GM12878 (cell line): ENCODE measurements around the gene TTYH3. TPM values are rescaled to one million over a fixed set of nuclear protein-coding genes. Genes with fewer than 3 reads are reported as not detected.
A peak's percentile ranks its signal among the peaks of the same experiment; 100 is the strongest.

Experiments used
- ATF2 ChIP-seq: IDR thresholded peaks from 2 replicates; pipeline ENCODE4 v1.6.1; 2012; ENCODE audit warnings: low read length, inconsistent platforms
- BCL11A ChIP-seq: IDR thresholded peaks from 2 replicates; pipeline ENCODE4 v1.6.1; 2011; ENCODE audit warnings: low read depth, low read length
- CBFB ChIP-seq: IDR thresholded peaks from 2 replicates; pipeline ENCODE4 v1.6.1; 2016; ENCODE audit warnings: antibody characterized with exemption, low read depth
- CHD2 ChIP-seq: IDR thresholded peaks from 2 replicates; pipeline ENCODE4 v1.6.1; 2011; ENCODE audit warnings: low read depth, low read length, improper control_type of control experiment, borderline replicate concordance
- GABPA ChIP-seq: IDR thresholded peaks from 2 replicates; pipeline ENCODE4 v1.6.1; 2014; ENCODE audit warnings: antibody characterized with exemption, low read depth, mild to moderate bottlenecking, inconsistent platforms
- GATAD2B ChIP-seq: fragments of 450-650 bp; conservative IDR thresholded peaks from 2 replicates; pipeline ENCODE4 v1.6.1; 2017; ENCODE audit warnings: low read depth, mild to moderate bottlenecking, moderate library complexity
- IKZF1 ChIP-seq: fragments of 450-650 bp; conservative IDR thresholded peaks from 2 replicates; pipeline ENCODE4 v1.6.1; 2017; ENCODE audit warnings: antibody characterized with exemption, mild to moderate bottlenecking
- IRF4 ChIP-seq: IDR thresholded peaks from 2 replicates; pipeline ENCODE4 v1.6.1; 2011; ENCODE audit warnings: low read depth, low read length
- MLLT1 ChIP-seq: fragments of 450-650 bp; IDR thresholded peaks from 2 replicates; pipeline ENCODE4 v1.6.1; 2016; ENCODE audit warnings: mild to moderate bottlenecking
- MYC ChIP-seq: IDR thresholded peaks from 2 replicates; pipeline ENCODE4 v1.6.1; 2011; ENCODE audit warnings: mild to moderate bottlenecking, low read length, moderate library complexity, inconsistent platforms; ENCODE audit not compliant: insufficient read depth, insufficient replicate concordance, insufficient read length, severe bottlenecking
- NBN ChIP-seq: fragments of 450-650 bp; IDR thresholded peaks from 2 replicates; pipeline ENCODE4 v1.6.1; 2016
- NR2C1 ChIP-seq: fragments of 450-650 bp; IDR thresholded peaks from 2 replicates; pipeline ENCODE4 v1.6.1; 2017; ENCODE audit warnings: antibody characterized with exemption, mild to moderate bottlenecking, moderate library complexity
- PAX5 ChIP-seq: IDR thresholded peaks from 2 replicates; pipeline ENCODE4 v1.6.1; 2011; ENCODE audit warnings: low read depth, low read length, borderline replicate concordance
- RAD51 ChIP-seq: fragments of 450-650 bp; IDR thresholded peaks from 2 replicates; pipeline ENCODE4 v1.6.1; 2016; ENCODE audit warnings: moderate library complexity, mild to moderate bottlenecking, inconsistent platforms
- RELA ChIP-seq: fragments of 450-650 bp; IDR thresholded peaks from 2 replicates; pipeline ENCODE4 v1.8.0; 2014; ENCODE audit warnings: borderline replicate concordance; ENCODE audit not compliant: partially characterized antibody
- SKIL ChIP-seq: fragments of 450-650 bp; IDR thresholded peaks from 2 replicates; pipeline ENCODE4 v1.6.1; 2017; ENCODE audit warnings: mild to moderate bottlenecking, low read depth, inconsistent platforms; ENCODE audit not compliant: poor library complexity, severe bottlenecking
- STAT1 ChIP-seq: fragments of 450-650 bp; conservative IDR thresholded peaks from 2 replicates; pipeline ENCODE4 v1.6.1; 2014; ENCODE audit warnings: antibody characterized with exemption, mild to moderate bottlenecking
- SUPT20H ChIP-seq: IDR thresholded peaks from 2 replicates; pipeline ENCODE4 v1.6.1; 2011; ENCODE audit warnings: low read depth, mild to moderate bottlenecking, low read length, moderate library complexity, borderline replicate concordance; ENCODE audit not compliant: control insufficient read depth
- TAF1 ChIP-seq: IDR thresholded peaks from 2 replicates; pipeline ENCODE4 v1.6.1; 2011; ENCODE audit warnings: mild to moderate bottlenecking, low read depth, low read length, borderline replicate concordance
- ZBED1 ChIP-seq: IDR thresholded peaks from 2 replicates; pipeline ENCODE4 v1.6.1; 2016; ENCODE audit warnings: borderline replicate concordance
- polyA plus RNA-seq, 11 experiments: library from polyadenylated mRNA; depleted of rRNA in 4 of 11; unstranded in 6 of 11; stranded (reverse) in 5 of 11; fragments of >200 nt; fragmentation: Nextera tagmentation in 4 of 11; fragmentation: Illumina TruSeq in 1 of 11; extraction: Ambion mirVana in 4 of 11; extraction: Trizol in 1 of 11; gene quantifications; 1 replicate in 1 of 11; 2 replicates in 10 of 11; pipeline versions ENCODE4 v1.2.1 to v1.2.3, GENCODE V29; 2011 to 2016; ENCODE audit warnings: inconsistent platforms in 2 of 11, missing spikeins in 2 of 11, low read depth in 1 of 11
- total RNA-seq, 4 experiments: library from RNA; depleted of rRNA in 3 of 4; stranded (reverse); fragments of >200 nt in 3 of 4; fragmentation: Illumina TruSeq in 1 of 4; extraction: Trizol in 1 of 4; gene quantifications; 2 replicates each; pipeline versions ENCODE4 v1.2.1 to v1.2.3, GENCODE V29; 2013 to 2021
- TF ChIP-seq, protein P1 (sequence below): IDR thresholded peaks from 2 replicates; pipeline ENCODE4 v1.6.1; 2012; ENCODE audit warnings: low read depth, low read length, improper control_type of control experiment
- TF ChIP-seq, protein P2 (sequence below): IDR thresholded peaks from 2 replicates; pipeline ENCODE4 v1.6.1; 2011; ENCODE audit warnings: mild to moderate bottlenecking, low read depth, low read length, moderate library complexity; ENCODE audit not compliant: insufficient replicate concordance

The TTYH3 gene
- total and polyA plus RNA-seq, 10 of the 15 experiments (the other 5 are each of a cell fraction or from before 2014, with no cell fraction given): 0.79 to 71.4 (median 10.5) TPM

GRCh38 chr7:2688409-2689342, 56.9 kb downstream of the TTYH3 start (continued):
- TF ChIP-seq GABPA (no peak; the same call in 1 of the 2 replicates), NR2C1 (no peak), BCL11A (peak; percentile 64; the same call in 1 of the 2 replicates), RAD51 (no peak), IRF4 (0 out of 2 replicates have a peak, but pooled peaks have one; percentile 53), TAF1 (no peak), ZBED1 (peak; percentile 28; the same call in 1 of the 2 replicates), CBFB (peak; percentile 74), ATF2 (peak; percentile 21; the same call in 1 of the 2 replicates), IKZF1 (peak; percentile 89), GATAD2B (0 out of 2 replicates have a peak, but pooled peaks have one; percentile 73), RELA (peak; percentile 59), NBN (peak; percentile 63; the same call in 1 of the 2 replicates), PAX5 (peak; percentile 80; the same call in 1 of the 2 replicates), MLLT1 (peak; percentile 57; the same call in 1 of the 2 replicates), SKIL (peak; percentile 90), STAT1 (no peak), SUPT20H (no peak), CHD2 (peak; percentile 71; the same call in 1 of the 2 replicates), MYC (no peak)
- TF ChIP-seq, protein P1, sequence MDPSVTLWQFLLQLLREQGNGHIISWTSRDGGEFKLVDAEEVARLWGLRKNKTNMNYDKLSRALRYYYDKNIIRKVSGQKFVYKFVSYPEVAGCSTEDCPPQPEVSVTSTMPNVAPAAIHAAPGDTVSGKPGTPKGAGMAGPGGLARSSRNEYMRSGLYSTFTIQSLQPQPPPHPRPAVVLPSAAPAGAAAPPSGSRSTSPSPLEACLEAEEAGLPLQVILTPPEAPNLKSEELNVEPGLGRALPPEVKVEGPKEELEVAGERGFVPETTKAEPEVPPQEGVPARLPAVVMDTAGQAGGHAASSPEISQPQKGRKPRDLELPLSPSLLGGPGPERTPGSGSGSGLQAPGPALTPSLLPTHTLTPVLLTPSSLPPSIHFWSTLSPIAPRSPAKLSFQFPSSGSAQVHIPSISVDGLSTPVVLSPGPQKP: no peak
- TF ChIP-seq, protein P2, sequence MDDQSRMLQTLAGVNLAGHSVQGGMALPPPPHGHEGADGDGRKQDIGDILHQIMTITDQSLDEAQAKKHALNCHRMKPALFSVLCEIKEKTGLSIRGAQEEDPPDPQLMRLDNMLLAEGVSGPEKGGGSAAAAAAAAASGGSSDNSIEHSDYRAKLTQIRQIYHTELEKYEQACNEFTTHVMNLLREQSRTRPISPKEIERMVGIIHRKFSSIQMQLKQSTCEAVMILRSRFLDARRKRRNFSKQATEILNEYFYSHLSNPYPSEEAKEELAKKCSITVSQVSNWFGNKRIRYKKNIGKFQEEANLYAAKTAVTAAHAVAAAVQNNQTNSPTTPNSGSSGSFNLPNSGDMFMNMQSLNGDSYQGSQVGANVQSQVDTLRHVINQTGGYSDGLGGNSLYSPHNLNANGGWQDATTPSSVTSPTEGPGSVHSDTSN: peak; percentile 31
